Prostate gland (tissue), 2 donors: ENCODE measurements around the gene TMEM178B.

Source experiments
- POLR2A ChIP-seq: fragments of 450-650 bp; IDR thresholded peaks from one replicate; pipeline ENCODE4 v1.6.1; 2016; ENCODE audit warnings: antibody characterized with exemption, mild to moderate bottlenecking
- POLR2AphosphoS5 ChIP-seq: sonication (generic); formaldehyde crosslinking; IDR thresholded peaks from one replicate; pipeline ENCODE4 v1.6.1; 2017; ENCODE audit warnings: antibody characterized with exemption
- TF ChIP-seq, protein P1 (sequence below), 4 experiments: fragments of 200-600 bp in 2 of 4; fragments of 450-650 bp in 2 of 4; sonication (generic) in 2 of 4; IDR thresholded peaks; 1 replicate in 3 of 4; 2 replicates in 1 of 4; pipeline ENCODE4 v1.5.1; 2016 to 2019; ENCODE audit warnings: antibody characterized with exemption in 4 of 4, mild to moderate bottlenecking in 2 of 4, moderate library complexity in 2 of 4

DNA sequence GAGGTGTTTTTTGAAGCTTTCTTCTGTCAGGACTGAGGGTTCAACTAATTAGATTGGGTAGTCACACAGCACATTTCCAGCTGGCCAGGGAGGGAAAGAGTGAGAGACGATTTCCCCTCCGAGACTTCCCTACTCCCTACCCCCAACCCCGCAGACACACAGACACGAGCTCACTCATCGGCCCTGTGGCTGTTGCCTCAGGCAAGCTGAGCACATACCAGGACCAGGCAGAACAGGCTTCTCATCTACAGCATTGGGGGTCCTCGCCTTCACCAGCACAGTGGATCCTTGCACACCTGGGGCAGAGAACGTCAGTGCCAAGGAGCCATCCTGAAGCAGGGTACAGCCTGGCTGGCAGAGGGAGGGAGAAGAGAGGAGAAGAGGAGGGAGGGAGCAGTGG, 144.1 kb downstream of the TMEM178B start:
- TF ChIP-seq, protein P1, sequence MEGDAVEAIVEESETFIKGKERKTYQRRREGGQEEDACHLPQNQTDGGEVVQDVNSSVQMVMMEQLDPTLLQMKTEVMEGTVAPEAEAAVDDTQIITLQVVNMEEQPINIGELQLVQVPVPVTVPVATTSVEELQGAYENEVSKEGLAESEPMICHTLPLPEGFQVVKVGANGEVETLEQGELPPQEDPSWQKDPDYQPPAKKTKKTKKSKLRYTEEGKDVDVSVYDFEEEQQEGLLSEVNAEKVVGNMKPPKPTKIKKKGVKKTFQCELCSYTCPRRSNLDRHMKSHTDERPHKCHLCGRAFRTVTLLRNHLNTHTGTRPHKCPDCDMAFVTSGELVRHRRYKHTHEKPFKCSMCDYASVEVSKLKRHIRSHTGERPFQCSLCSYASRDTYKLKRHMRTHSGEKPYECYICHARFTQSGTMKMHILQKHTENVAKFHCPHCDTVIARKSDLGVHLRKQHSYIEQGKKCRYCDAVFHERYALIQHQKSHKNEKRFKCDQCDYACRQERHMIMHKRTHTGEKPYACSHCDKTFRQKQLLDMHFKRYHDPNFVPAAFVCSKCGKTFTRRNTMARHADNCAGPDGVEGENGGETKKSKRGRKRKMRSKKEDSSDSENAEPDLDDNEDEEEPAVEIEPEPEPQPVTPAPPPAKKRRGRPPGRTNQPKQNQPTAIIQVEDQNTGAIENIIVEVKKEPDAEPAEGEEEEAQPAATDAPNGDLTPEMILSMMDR (IDR thresholded peaks at IDR 0.05) = no peak
- no peak for TF ChIP-seq POLR2A
- no peak for TF ChIP-seq POLR2AphosphoS5
